Measurements from ENCODE around the gene XYLB.
"Not testable (repeated sequence)": the region's sequence is repeated elsewhere in the genome, so short reads cannot be mapped to it uniquely, and the experiment has no call there.

The XYLB gene

GRCh38 chr3:38346587-38347410 lies at the start of gene XYLB:
TSS of gene XYLB (plus strand) at chr3:38346785. CDS start at chr3:38346869, 84 bp downstream.
- peak; percentile 56 for DNase-seq (ENCODE audit: low read depth)

GRCh38 chr3:38297053-38297452 lies 49.5 kb upstream of the XYLB start:
- DNase-seq (ENCODE audit: low read depth), result not testable (repeated sequence)

- no peak for DNase-seq (ENCODE audit: low read depth)
Measured at GRCh38 chr3:38297537-38297936, 49.0 kb upstream of the XYLB start.

- no peak for DNase-seq (ENCODE audit: low read depth)
Measured at GRCh38 chr3:38297947-38298711, 48.5 kb upstream of the XYLB start.

- no peak for DNase-seq (ENCODE audit: low read depth)
Measured at GRCh38 chr3:38306941-38307340, 39.6 kb upstream of the XYLB start.

GRCh38 chr3:38307599-38307998 lies 39.0 kb upstream of the XYLB start:
- DNase-seq (ENCODE audit: low read depth), result no peak

GRCh38 chr3:38308456-38308855 lies 38.1 kb upstream of the XYLB start:
- no peak for DNase-seq (ENCODE audit: low read depth)

- DNase-seq (ENCODE audit: low read depth), result no peak
Measured at GRCh38 chr3:38311476-38311875, 35.1 kb upstream of the XYLB start.

- DNase-seq (ENCODE audit: low read depth), result no peak
Measured at GRCh38 chr3:38311941-38312340, 34.6 kb upstream of the XYLB start.

- no peak for DNase-seq (ENCODE audit: low read depth)
Measured at GRCh38 chr3:38312356-38312755, 34.2 kb upstream of the XYLB start.

GRCh38 chr3:38313263-38313662 lies 33.3 kb upstream of the XYLB start:
- no peak for DNase-seq (ENCODE audit: low read depth)

GRCh38 chr3:38313695-38314094 lies 32.9 kb upstream of the XYLB start:
- DNase-seq (ENCODE audit: low read depth), result no peak

GRCh38 chr3:38314112-38314763 lies 32.3 kb upstream of the XYLB start:
- DNase-seq (ENCODE audit: low read depth), result no peak

- DNase-seq (ENCODE audit: low read depth), result no peak
Measured at GRCh38 chr3:38314764-38315487, 31.7 kb upstream of the XYLB start.

- DNase-seq (ENCODE audit: low read depth), result no peak
Measured at GRCh38 chr3:38315488-38316230, 30.9 kb upstream of the XYLB start.

GRCh38 chr3:38316356-38317191 lies 30.0 kb upstream of the XYLB start:
- no peak for DNase-seq (ENCODE audit: low read depth)

GRCh38 chr3:38317192-38317759 lies 29.3 kb upstream of the XYLB start:
- DNase-seq (ENCODE audit: low read depth), result no peak

GRCh38 chr3:38318766-38319671 lies 27.6 kb upstream of the XYLB start:
- DNase-seq (ENCODE audit: low read depth), result no peak

- not testable (repeated sequence) for DNase-seq (ENCODE audit: low read depth)
Measured at GRCh38 chr3:38320638-38321037, 25.9 kb upstream of the XYLB start.
